Muscle layer of colon (tissue), 2 donors: ENCODE data around the gene SLU7.
A peak's percentile ranks its signal among the peaks of the same experiment; 100 is the strongest.

Experiments used
- H3K27ac ChIP-seq: one replicate; pipeline ENCODE4 v1.7.0; 2013; ENCODE audit warnings: low read depth, mild to moderate bottlenecking, low read length, moderate library complexity
- H3K27me3 ChIP-seq, 2 donors: one replicate each; pipeline ENCODE4 v1.7.0; 2013; ENCODE audit warnings: low read length in 2 of 2, mild to moderate bottlenecking in 2 of 2; ENCODE audit not compliant: insufficient read depth in 2 of 2, control insufficient read depth in 1 of 2
- H3K36me3 ChIP-seq: one replicate; pipeline ENCODE4 v1.7.0; 2013; ENCODE audit warnings: mild to moderate bottlenecking, low read length; ENCODE audit not compliant: insufficient read depth
- H3K4me1 ChIP-seq: one replicate; pipeline ENCODE4 v1.7.0; 2013; ENCODE audit warnings: mild to moderate bottlenecking, low read length; ENCODE audit not compliant: insufficient read depth
- H3K4me3 ChIP-seq, 2 donors: one replicate each; pipeline ENCODE4 v1.7.0; 2013; ENCODE audit warnings: low read length in 2 of 2, low read depth in 1 of 2, mild to moderate bottlenecking in 1 of 2, moderate library complexity in 1 of 2
- H3K9ac ChIP-seq: one replicate; pipeline ENCODE4 v1.7.0; 2013; ENCODE audit warnings: low read length
- H3K9me3 ChIP-seq: one replicate; pipeline ENCODE4 v1.7.0; 2013; ENCODE audit warnings: mild to moderate bottlenecking, low read length
- donor health status: abdominal sarcoma.
- donor health status: Adenocarcinoma of cecum.

Gene SLU7

DNA sequence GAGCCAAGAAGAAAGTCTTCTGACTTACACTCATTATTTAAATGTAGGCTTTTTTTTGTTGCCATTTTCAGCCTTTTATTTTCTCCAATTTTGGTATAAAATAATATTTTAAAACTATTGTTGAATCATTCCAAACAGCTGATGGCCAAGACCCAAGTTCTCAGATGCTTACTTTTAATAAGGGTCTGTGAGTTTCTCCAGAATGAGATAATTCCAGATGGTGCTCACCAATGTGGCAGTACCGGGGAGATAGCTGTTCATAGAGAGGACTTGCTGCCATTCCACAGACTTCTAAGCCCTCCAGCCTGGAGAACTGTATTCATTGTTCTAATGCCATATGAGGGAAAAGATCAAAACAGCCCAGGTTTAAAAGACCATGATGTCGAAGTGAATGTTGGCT is 43.2 kb downstream of the SLU7 start:
- H3K27me3 ChIP-seq, result no peaks in the 10 kb centered on the region
- no peak overlapping the region for H3K9ac ChIP-seq
- H3K27ac ChIP-seq, result no peak overlapping the region
- H3K36me3 ChIP-seq, result no peaks in the 10 kb centered on the region
- no peaks in the 10 kb centered on the region for H3K9me3 ChIP-seq
- H3K4me3 ChIP-seq, result no peak overlapping the region
- H3K4me1 ChIP-seq, result no peaks in the 10 kb centered on the region

DNA sequence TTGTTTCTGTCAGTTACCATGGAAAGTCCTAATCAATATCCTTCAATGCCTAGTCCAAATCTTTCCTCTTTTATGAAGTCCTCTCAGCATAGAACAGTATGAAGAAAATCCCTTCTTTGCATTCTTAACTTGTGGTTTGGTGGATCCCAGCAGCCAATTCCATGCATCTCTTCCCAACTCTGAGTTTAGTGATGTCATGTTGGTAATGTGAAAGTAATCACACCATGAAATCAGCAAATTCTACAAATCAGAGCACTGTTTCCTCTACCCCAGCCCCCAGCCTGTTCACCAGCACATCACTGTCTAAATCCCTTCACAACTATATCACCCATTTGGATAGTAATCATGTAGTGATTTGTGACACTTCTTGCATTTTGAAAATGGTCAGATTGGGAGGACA is 43.7 kb downstream of the SLU7 start:
- Histone ChIP-seq H3K4me1 (peaks cover under 1% of the 10 kb centered on the region), H3K4me3 (no peak overlapping the region), H3K9ac (no peak overlapping the region), H3K36me3 (no peaks in the 10 kb centered on the region), H3K27ac (no peak overlapping the region), H3K9me3 (no peaks in the 10 kb centered on the region), H3K27me3 (no peaks in the 10 kb centered on the region)

DNA sequence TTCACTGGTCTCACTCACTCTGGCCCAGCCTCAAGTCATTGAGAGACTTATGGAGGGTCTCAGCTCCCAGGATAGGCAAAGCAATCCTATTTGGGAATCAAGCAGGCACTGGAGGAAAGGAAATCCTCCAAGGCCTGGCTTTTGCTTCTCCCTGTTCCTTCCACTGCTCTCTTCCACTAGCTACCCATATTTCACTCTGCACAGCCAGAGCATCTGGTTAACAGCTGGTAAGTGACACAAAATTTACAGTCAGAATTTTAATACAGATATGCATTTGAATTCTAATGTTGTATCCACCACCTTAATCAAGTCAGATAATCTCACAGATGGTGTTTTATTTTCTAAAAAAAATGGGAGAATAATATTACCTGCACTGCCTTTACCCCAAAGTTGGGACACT is 47.6 kb downstream of the SLU7 start:
- Histone ChIP-seq H3K27ac (no peak overlapping the region), H3K4me1 (peaks cover 4% of the 10 kb centered on the region), H3K9me3 (no peaks in the 10 kb centered on the region), H3K27me3 (no peaks in the 10 kb centered on the region), H3K36me3 (no peaks in the 10 kb centered on the region), H3K4me3 (no peak overlapping the region), H3K9ac (no peak overlapping the region)

DNA sequence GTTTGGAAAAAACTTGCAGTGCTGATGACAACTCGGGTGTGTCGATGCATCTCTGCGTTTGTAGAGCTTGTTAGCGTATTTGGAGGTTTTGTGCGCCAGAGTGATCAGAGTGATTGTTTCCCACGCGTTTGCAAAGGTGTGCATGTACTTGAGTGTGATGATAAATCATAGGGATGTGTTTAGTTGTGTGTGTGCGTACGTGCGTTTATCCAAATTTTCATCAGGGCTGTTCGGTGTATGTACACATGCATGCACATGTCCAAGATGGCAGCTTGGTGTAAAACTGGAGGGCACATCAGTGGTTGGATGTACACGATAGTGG is 48.2 kb downstream of the SLU7 start:
- H3K4me3 ChIP-seq, result peak overlapping the region in 1 of 2 donors; percentile 61
- H3K36me3 ChIP-seq, result no peaks in the 10 kb centered on the region
- H3K4me1 ChIP-seq, result peaks cover 4% of the 10 kb centered on the region
- no peaks in the 10 kb centered on the region for H3K9me3 ChIP-seq
- H3K27ac ChIP-seq, result peak overlapping the region; percentile 71
- no peaks in the 10 kb centered on the region for H3K27me3 ChIP-seq
- H3K9ac ChIP-seq, result peak overlapping the region; percentile 33

DNA sequence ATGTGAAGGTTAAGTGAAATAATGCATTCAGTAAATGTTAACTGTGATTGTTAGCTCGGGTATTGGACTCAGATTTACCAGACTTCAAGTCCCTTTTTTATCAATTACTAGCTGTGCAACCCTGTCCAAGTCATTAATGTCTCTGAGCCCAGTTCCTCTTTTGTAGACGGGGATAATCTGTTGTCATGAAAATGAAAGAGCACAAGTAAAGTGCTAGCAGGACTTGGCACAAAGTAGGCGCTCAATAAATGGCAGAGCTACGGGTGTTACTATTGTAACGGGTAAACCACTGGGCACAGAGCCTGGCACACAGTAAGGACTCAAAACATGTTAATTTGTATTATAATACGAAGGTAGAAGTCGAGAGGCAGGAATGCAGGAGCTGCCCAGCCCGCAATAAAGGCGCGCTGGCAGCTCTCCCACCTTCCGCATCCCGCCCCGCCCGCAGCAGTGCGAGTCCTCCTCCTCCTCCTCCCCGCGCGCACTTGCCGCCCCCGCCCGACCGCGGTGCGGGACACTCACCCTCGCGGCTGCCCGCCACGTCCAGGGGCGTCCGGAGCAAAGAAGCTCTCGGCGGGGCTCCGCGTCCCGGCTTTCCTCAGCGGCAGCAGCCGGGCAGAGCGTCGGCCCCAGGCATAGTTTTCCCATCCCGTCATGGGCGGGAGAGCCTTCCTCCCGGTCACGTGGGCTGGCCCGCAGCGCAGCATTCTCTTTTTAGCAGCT is 48.7 kb downstream of the SLU7 start, which contains the start of gene C1QTNF2:
Gene C1QTNF2, minus strand, starts transcription at position 637 of the 723 bp plus-strand sequence. CDS start 15,615 bp downstream, outside the sequence.
- peaks cover 4% of the 10 kb centered on the region for H3K4me1 ChIP-seq
- H3K9me3 ChIP-seq, result no peaks in the 10 kb centered on the region
- peak within 1 kb of the TSS; percentile 71 for H3K27ac ChIP-seq
- no peaks in the 10 kb centered on the region for H3K36me3 ChIP-seq
- H3K4me3 ChIP-seq, result peak within 1 kb of the TSS; percentile 43 to 61
- no peaks in the 10 kb centered on the region for H3K27me3 ChIP-seq
- peak within 1 kb of the TSS; percentile 33 for H3K9ac ChIP-seq

DNA sequence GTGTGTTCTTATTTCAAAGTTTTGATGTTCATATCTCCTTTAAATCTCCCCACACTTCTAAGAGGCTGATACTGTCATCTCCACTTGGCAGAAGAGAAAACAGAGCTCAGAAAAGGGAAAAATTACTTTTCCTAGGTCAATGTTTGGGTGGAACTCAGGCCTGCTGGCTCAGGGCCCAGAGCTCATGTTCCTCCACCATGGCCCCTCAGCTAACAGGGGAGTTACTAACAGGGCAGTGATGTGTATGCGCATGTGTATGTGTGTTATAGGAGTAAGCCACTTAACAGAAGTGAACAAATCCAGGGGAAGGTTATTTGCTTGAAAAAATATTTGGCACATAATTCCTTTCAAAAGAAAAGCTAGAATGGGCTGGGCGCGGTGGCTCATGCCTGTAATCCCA is 51.0 kb downstream of the SLU7 start:
- Histone ChIP-seq H3K9me3 (no peaks in the 10 kb centered on the region), H3K4me3 (no peak overlapping the region), H3K27me3 (no peaks in the 10 kb centered on the region), H3K36me3 (no peaks in the 10 kb centered on the region), H3K9ac (no peak overlapping the region), H3K4me1 (peaks cover 8% of the 10 kb centered on the region), H3K27ac (no peak overlapping the region)

DNA sequence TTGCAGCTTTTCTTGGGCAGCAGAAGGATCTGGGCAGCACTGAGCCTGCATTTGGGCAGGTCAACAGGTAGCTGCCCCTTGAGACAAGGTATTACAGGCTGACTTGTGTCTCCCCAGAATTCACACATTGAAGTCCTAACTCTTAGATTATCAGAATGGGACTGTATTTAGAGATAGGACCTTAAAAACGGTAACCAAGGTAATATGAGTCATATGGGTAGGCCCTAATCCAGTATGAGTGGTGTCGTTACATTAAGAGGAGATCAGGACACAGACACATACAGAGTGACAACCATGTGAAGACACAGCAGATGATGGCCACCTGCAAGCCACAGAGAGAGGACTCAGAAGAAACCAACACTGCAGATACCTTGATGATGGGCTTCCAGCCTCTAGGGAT is 51.6 kb downstream of the SLU7 start:
- Histone ChIP-seq H3K27me3 (no peaks in the 10 kb centered on the region), H3K27ac (no peak overlapping the region), H3K9ac (no peak overlapping the region), H3K36me3 (no peaks in the 10 kb centered on the region), H3K4me3 (no peak overlapping the region), H3K9me3 (no peaks in the 10 kb centered on the region), H3K4me1 (peaks cover 8% of the 10 kb centered on the region)

DNA sequence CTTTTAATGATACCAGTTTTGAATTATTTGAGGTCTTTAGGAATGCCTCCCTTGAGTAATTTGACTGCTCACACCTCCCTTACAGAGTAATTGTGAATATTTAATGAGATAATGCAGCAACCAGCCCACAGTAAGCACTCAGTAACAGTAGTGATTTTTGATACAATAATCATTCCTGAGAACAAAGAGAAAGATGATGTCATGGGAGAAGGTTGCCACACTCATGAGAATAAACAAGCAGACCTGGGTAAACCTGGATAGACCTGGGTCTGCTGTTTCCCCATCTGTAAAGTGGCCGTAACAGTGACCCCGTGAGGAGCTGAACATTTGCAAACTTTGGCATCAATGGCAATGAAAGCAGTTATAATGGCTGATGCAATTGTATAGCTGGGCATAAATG is 52.7 kb downstream of the SLU7 start:
- no peaks in the 10 kb centered on the region for H3K36me3 ChIP-seq
- no peaks in the 10 kb centered on the region for H3K27me3 ChIP-seq
- H3K27ac ChIP-seq, result no peak overlapping the region
- H3K9ac ChIP-seq, result no peak overlapping the region
- no peaks in the 10 kb centered on the region for H3K9me3 ChIP-seq
- H3K4me1 ChIP-seq, result peaks cover 8% of the 10 kb centered on the region
- no peak overlapping the region for H3K4me3 ChIP-seq

DNA sequence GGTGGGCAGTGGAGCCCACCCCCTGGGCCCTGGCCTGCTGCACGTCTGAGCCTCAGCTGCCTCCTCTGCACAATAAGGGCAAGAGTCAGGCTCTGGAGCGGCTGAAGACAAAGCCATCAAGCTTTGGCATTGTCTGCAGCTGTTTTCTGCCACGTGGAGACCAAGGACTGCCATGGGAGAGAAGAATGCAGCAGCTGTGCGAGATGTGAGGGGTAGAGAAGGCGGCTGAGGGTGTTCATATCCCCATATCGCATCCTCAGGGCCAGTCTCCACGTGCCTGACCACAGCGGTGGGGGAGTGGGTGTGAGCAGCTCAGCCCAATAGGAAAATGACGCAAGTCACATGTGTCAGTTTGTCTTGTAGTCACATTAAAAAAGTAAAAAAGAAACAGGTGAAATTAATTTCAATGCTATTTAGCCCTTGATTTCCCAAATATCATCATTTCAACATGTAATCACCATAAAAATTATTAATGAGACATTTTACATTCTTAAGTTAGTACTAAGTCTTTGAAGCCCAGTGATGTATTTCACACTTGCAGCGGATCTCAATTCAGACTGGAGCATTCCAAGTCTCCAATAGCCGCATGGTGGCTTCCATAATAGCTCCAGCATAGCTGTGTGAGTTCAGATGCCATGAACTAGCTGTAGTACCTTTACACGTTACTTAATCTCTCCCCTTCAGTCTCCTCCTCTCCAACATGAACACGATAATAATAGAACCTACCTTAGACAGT is 55.1 kb downstream of the SLU7 start:
- Histone ChIP-seq H3K9me3 (no peaks in the 10 kb centered on the region), H3K36me3 (no peaks in the 10 kb centered on the region), H3K27me3 (no peaks in the 10 kb centered on the region), H3K9ac (no peak overlapping the region), H3K4me1 (peaks cover 8% of the 10 kb centered on the region), H3K27ac (no peak overlapping the region), H3K4me3 (no peak overlapping the region)

DNA sequence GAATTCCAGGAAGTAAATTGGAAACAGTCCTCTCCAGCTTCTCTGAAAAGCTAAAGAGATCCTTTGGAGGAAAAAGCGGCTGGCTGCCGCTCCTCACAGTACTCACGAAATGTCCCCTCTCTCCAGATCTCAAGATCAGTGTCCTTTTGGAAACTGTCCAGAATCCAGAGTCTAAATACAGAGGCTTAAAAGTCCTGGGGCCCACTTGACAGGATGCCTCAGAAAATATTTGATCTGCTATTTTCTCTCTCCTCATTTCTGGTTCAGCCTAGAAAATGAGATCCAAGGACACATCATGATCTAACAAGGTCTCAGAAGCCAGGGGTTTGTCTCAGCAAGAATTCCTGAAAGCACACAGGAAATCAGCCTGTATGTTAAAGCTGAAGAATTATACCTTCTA is 55.7 kb downstream of the SLU7 start:
- H3K4me1 ChIP-seq, result peaks cover 14% of the 10 kb centered on the region
- H3K9me3 ChIP-seq, result no peaks in the 10 kb centered on the region
- no peaks in the 10 kb centered on the region for H3K36me3 ChIP-seq
- no peak overlapping the region for H3K27ac ChIP-seq
- no peak overlapping the region for H3K9ac ChIP-seq
- no peak overlapping the region for H3K4me3 ChIP-seq
- H3K27me3 ChIP-seq, result no peaks in the 10 kb centered on the region

DNA sequence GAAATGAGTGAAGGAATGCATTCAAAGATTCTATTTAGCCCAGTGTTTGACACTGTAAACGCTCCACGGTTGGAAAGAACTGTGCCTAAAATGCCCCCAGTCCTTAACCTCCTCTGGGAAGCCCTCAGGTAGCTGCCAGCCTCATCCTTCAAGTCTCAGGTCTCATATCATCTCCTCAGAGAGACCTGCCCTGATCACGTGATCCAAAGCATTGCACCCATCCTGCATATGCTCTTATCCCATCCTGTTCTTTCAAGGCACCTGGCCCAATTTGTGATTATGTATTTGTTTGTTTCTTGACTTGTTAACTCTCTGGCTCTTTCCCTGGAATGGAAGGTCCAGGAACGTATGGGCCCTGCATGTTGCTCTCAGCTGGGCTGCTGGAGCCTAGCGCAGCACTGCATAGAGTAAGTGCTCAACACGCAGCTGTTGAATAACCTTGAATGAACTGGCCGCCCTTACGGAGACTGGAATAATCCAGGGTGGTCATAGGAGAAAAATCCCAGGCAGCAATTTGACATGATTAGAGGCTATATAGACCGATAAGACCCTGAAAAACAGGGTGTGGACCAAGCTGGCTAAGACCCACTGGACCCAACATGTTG is 57.2 kb downstream of the SLU7 start:
- Histone ChIP-seq H3K4me1 (peaks cover 24% of the 10 kb centered on the region), H3K27me3 (no peaks in the 10 kb centered on the region)

More for the DNA sequence above, 57.2 kb downstream of the SLU7 start:
- no peaks in the 10 kb centered on the region for H3K36me3 ChIP-seq
- H3K4me3 ChIP-seq, result no peak overlapping the region
- no peaks in the 10 kb centered on the region for H3K9me3 ChIP-seq
- H3K27ac ChIP-seq, result no peak overlapping the region
- H3K9ac ChIP-seq, result no peak overlapping the region
